HEK293T (cell line): ENCODE results near the gene MTMR3.
A peak's percentile ranks its signal among the peaks of the same experiment; 100 is the strongest.

Experiments used
- CTCF ChIA-PET: fragments of 350-600 bp; formaldehyde crosslinking; extraction: SDS; loops from one replicate; lab custom pipeline; 2021; ENCODE audit warnings: antibody characterized with exemption, inconsistent platforms; lab: Yijun Ruan, JAX
- POLR2A ChIA-PET: fragments of 350-600 bp; formaldehyde crosslinking; extraction: SDS; loops from one replicate; lab custom pipeline; 2020; ENCODE audit warnings: antibody characterized with exemption, inconsistent platforms; lab: Yijun Ruan, JAX
- DNase-seq: peaks from one replicate; pipeline ENCODE4 v3.0.0; 2012; ENCODE audit warnings: mixed read lengths; ENCODE audit errors: extremely low spot score
- ARNT ChIP-seq: fragments of 450-650 bp; IDR thresholded peaks from 2 replicates; pipeline ENCODE4 v1.6.1; 2017; ENCODE audit warnings: mild to moderate bottlenecking
- BHLHE40 ChIP-seq: fragments of 450-650 bp; IDR thresholded peaks from 2 replicates; pipeline ENCODE4 v1.6.1; 2016; ENCODE audit warnings: mild to moderate bottlenecking, moderate library complexity, borderline replicate concordance
- CTBP1 ChIP-seq: fragments of 450-650 bp; IDR thresholded peaks from 2 replicates; pipeline ENCODE4 v1.6.1; 2016; ENCODE audit warnings: borderline replicate concordance
- ELF4 ChIP-seq: fragments of 450-650 bp; IDR thresholded peaks from 2 replicates; pipeline ENCODE4 v1.6.1; 2017; ENCODE audit warnings: antibody characterized with exemption
- FOXA1 ChIP-seq: fragments of 450-650 bp; IDR thresholded peaks from 2 replicates; pipeline ENCODE4 v1.6.1; 2016; ENCODE audit warnings: mild to moderate bottlenecking
- FOXK2 ChIP-seq: fragments of 450-650 bp; IDR thresholded peaks from 2 replicates; pipeline ENCODE4 v1.6.1; 2016; ENCODE audit warnings: mild to moderate bottlenecking
- FOXM1 ChIP-seq: fragments of 450-650 bp; IDR thresholded peaks from 2 replicates; pipeline ENCODE4 v1.6.1; 2017; ENCODE audit warnings: mild to moderate bottlenecking, borderline replicate concordance
- HDGF ChIP-seq: fragments of 450-650 bp; IDR thresholded peaks from 2 replicates; pipeline ENCODE4 v1.6.1; 2017; ENCODE audit warnings: antibody characterized with exemption, borderline replicate concordance
- L3MBTL2 ChIP-seq: fragments of 450-650 bp; conservative IDR thresholded peaks from 2 replicates; pipeline ENCODE4 v1.6.1; 2016; ENCODE audit warnings: mild to moderate bottlenecking
- LEF1 ChIP-seq: fragments of 450-650 bp; IDR thresholded peaks from 2 replicates; pipeline ENCODE4 v1.6.1; 2017; ENCODE audit warnings: mild to moderate bottlenecking, borderline replicate concordance
- NFRKB ChIP-seq: fragments of 450-650 bp; IDR thresholded peaks from 2 replicates; pipeline ENCODE4 v1.6.1; 2016; ENCODE audit warnings: mild to moderate bottlenecking, moderate library complexity
- SP1 ChIP-seq: fragments of 450-650 bp; IDR thresholded peaks from 2 replicates; pipeline ENCODE4 v1.6.1; 2017
- SUZ12 ChIP-seq: fragments of 450-650 bp; IDR thresholded peaks from 2 replicates; pipeline ENCODE4 v1.6.1; 2016; ENCODE audit warnings: mild to moderate bottlenecking
- TARDBP ChIP-seq: fragments of 450-650 bp; IDR thresholded peaks from 2 replicates; pipeline ENCODE4 v1.6.1; 2016
- ZNF384 ChIP-seq: fragments of 450-650 bp; IDR thresholded peaks from 2 replicates; pipeline ENCODE4 v1.6.1; 2016
- TF ChIP-seq, protein P1 (sequence below): fragments of 450-650 bp; IDR thresholded peaks from 2 replicates; pipeline ENCODE4 v1.6.1; 2016

Gene MTMR3

GRCh38 chr22:30004694-30005093 lies 121.7 kb downstream of the MTMR3 start:
- ChIA-PET POLR2A (interaction anchor here (1.0 to 1.3 kb wide), 2 partner anchors 121 to 240 kb away, joined by 3 to 6 read pairs; no protein-coding TSS in a partner anchor), CTCF (interaction anchor here (0.6 to 2.0 kb wide), 22 partner anchors 8 to 382 kb away, joined by 3 to 11 read pairs (median 3); partner anchors contain the start of gene ASCC2)
- no peak for TF ChIP-seq ZNF384
- TF ChIP-seq L3MBTL2: no peak
- no peak for TF ChIP-seq TARDBP
- TF ChIP-seq CTBP1: no peak
- DNase-seq: no peak

DNA sequence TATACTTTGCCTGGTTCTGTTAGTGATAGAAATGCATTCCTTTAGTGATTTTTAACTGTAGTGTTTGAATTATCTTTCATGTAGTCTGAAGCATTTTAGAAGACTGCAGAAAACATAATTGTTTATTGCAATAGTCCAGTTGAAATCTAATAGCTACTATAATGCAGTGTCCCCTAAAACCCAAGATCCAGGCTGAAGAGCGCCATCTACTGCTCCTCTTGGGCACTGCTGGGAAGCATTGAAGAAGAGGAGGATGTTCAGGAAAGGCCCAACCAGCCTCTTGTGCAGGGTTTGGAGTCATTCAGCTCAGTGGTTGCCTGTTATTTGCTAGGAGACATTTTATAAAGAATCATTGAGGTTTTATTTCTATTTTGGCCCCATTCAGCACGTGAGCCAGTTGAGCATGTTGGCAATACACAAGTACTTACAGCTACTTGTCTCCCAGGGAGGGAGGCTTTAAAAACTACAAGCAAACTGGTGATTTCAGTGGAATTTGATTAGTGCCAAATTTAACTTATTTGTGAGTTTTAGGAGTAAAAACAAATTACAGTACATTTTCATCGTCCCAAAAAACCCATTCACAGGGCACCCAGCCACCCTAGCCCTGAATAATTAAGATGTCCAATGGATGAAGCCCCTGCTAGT lies 122.4 kb downstream of the MTMR3 start:
- ChIA-PET POLR2A (interaction anchor here (1.0 to 1.3 kb wide), 2 partner anchors 122 to 241 kb away, joined by 3 to 6 read pairs; no protein-coding TSS in a partner anchor), CTCF (interaction anchor here (0.6 to 2.0 kb wide), 23 partner anchors 9 to 382 kb away, joined by 3 to 11 read pairs (median 3); partner anchors contain the start of genes ASCC2 and ZMAT5)
- peak; percentile 79 for DNase-seq
- no peak for TF ChIP-seq ARNT
- TF ChIP-seq FOXA1: no peak
- no peak for TF ChIP-seq BHLHE40
- no peak for TF ChIP-seq NFRKB
- TF ChIP-seq FOXK2: no peak
- TF ChIP-seq ZNF384: no peak
- no peak for TF ChIP-seq SUZ12
- TF ChIP-seq ELF4: no peak
- no peak for TF ChIP-seq L3MBTL2
- TF ChIP-seq SP1: no peak
- TF ChIP-seq LEF1: no peak
- TF ChIP-seq CTBP1: no peak
- TF ChIP-seq HDGF: no peak
- no peak for TF ChIP-seq FOXM1
- no peak for TF ChIP-seq TARDBP
- TF ChIP-seq, protein P1, sequence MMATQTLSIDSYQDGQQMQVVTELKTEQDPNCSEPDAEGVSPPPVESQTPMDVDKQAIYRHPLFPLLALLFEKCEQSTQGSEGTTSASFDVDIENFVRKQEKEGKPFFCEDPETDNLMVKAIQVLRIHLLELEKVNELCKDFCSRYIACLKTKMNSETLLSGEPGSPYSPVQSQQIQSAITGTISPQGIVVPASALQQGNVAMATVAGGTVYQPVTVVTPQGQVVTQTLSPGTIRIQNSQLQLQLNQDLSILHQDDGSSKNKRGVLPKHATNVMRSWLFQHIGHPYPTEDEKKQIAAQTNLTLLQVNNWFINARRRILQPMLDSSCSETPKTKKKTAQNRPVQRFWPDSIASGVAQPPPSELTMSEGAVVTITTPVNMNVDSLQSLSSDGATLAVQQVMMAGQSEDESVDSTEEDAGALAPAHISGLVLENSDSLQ: no peak

GRCh38 chr22:30007361-30007760 lies 124.4 kb downstream of the MTMR3 start:
- no peak for TF ChIP-seq CTBP1
- TF ChIP-seq FOXK2: no peak
- no peak for TF ChIP-seq HDGF
- TF ChIP-seq LEF1: no peak
- TF ChIP-seq FOXM1: no peak
- no peak for DNase-seq
- CTCF ChIA-PET: interaction anchor here (1.5 kb wide), 1 partner anchor 11 kb away, joined by 4 read pairs; no protein-coding TSS in a partner anchor
- POLR2A ChIA-PET: interaction anchor here (0.8 kb wide), 1 partner anchor 11 kb away, joined by 3 read pairs; no protein-coding TSS in a partner anchor

- ChIA-PET CTCF (interaction anchor here (0.5 to 1.5 kb wide), 3 partner anchors 12 to 276 kb away, joined by 4 read pairs; no protein-coding TSS in a partner anchor), POLR2A (interaction anchor here (0.8 kb wide), 1 partner anchor 12 kb away, joined by 3 read pairs; no protein-coding TSS in a partner anchor)
- no peak for TF ChIP-seq FOXA1
- DNase-seq: no peak
These were observed 125.4 kb downstream of the MTMR3 start for GRCh38 chr22:30008401-30008800.

DNA sequence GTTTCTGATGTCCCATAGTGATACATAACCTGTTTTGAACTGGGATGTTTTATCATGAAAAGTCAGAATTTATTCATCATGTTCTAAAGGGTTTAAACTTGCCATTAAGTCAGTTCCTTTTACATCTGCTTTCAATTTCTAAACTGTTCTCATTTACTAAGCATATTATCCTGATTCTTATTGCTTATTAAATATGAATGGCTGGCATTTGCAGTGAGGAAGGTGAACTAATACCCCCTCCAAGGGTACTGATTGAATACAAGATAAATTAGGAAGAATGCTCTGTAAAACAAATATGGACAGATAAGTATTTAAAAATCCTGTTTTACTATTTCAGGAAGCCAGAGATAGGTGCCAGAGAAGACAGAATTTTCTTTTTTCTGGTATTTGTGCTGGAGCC lies 126.5 kb downstream of the MTMR3 start:
- ChIA-PET POLR2A (no interaction called here), CTCF (no interaction called here)
- no peak for TF ChIP-seq BHLHE40
- no peak for TF ChIP-seq SP1
- no peak for TF ChIP-seq TARDBP
- no peak for TF ChIP-seq NFRKB
- no peak for TF ChIP-seq FOXK2
- TF ChIP-seq, protein P1: no peak
- no peak for TF ChIP-seq FOXM1
- no peak for TF ChIP-seq ZNF384
- TF ChIP-seq SUZ12: no peak
- no peak for TF ChIP-seq FOXA1
- no peak for TF ChIP-seq LEF1
- no peak for TF ChIP-seq CTBP1
- no peak for TF ChIP-seq ELF4
- TF ChIP-seq HDGF: no peak
- no peak for TF ChIP-seq ARNT
- TF ChIP-seq L3MBTL2: no peak
- DNase-seq: no peak

DNA sequence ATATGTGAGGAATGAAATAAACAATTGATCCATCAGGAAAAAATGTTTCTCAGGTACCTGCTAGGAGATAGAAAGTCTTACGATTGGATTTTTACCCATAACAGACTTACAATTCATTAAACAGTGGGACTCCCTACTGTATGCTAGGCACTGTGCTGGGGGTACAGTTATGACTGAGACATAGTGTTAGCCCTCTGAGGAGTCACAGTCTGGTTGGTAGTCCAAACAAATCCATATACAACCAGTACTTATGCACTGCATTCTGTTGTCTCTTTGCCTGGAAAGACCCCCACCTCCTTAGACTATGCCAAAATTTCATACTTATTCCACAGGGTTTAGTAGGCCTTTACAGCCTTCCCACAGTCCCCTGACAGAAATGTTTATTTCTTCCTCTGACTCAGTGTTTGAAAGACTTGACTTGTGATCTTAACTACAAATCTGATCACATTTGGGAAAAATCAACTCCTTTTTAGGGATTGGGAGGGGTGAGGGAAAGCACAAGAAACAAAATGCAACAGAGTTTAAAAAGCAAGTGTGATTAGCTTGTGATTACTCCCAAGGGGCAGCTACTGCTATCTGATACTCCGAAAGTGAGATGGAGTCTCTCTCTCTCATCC lies 127.9 kb downstream of the MTMR3 start:
- no peak for DNase-seq
- POLR2A ChIA-PET: no interaction called here
- TF ChIP-seq TARDBP (no peak), HDGF (no peak), ZNF384 (no peak), BHLHE40 (no peak), SP1 (no peak), ARNT (no peak), L3MBTL2 (no peak), FOXA1 (no peak), SUZ12 (no peak), CTBP1 (no peak), LEF1 (no peak), ELF4 (no peak), FOXK2 (no peak), NFRKB (no peak), FOXM1 (no peak)
- TF ChIP-seq, protein P1: no peak
- CTCF ChIA-PET: interaction anchor here (0.6 to 0.7 kb wide), 2 partner anchors 18 to 166 kb away, joined by 3 to 4 read pairs; no protein-coding TSS in a partner anchor
